NT2/D1 (cell line): Measurements from ENCODE around the gene ZNF441.

Source experiments
- YY1 ChIP-seq: IDR thresholded peaks from 2 replicates; pipeline ENCODE4 v1.6.1; 2011; ENCODE audit not compliant: insufficient read length, insufficient read depth
- ZNF274 ChIP-seq: IDR thresholded peaks from 2 replicates; pipeline ENCODE4 v1.6.1; 2011; ENCODE audit warnings: mild to moderate bottlenecking, low read depth, low read length

- TF ChIP-seq YY1, result no peak
- TF ChIP-seq ZNF274, result no peak
These were observed 65.6 kb downstream of the ZNF441 start for GRCh38 chr19:11832253-11832912.
